Measurements from ENCODE around the gene AARS1.
A peak's percentile ranks its signal among the peaks of the same experiment; 100 is the strongest.
"Not testable (repeated sequence)": the region's sequence is repeated elsewhere in the genome, so short reads cannot be mapped to it uniquely, and the experiment has no call there.

The AARS1 gene

GRCh38 chr16:70271696-70272095 lies 17.6 kb downstream of the AARS1 start:
- no peak for DNase-seq (ENCODE audit: low spot score)

- DNase-seq (ENCODE audit: low spot score), result peak; percentile 52
These were observed 19.1 kb downstream of the AARS1 start for GRCh38 chr16:70270176-70270575.

- DNase-seq (ENCODE audit: low spot score), result no peak
These were observed 19.8 kb downstream of the AARS1 start for GRCh38 chr16:70269471-70269870.

- not testable (repeated sequence) for DNase-seq (ENCODE audit: low spot score)
These were observed 21.4 kb downstream of the AARS1 start for GRCh38 chr16:70267922-70268321.

- DNase-seq (ENCODE audit: low spot score), result peak; percentile 61
These were observed 21.8 kb downstream of the AARS1 start for GRCh38 chr16:70267516-70267915.

GRCh38 chr16:70259903-70260302 lies 29.4 kb downstream of the AARS1 start:
- DNase-seq (ENCODE audit: low spot score), result not testable (repeated sequence)

- no peak for DNase-seq (ENCODE audit: low spot score)
These were observed 30.4 kb downstream of the AARS1 start for GRCh38 chr16:70258946-70259345.

- DNase-seq (ENCODE audit: low spot score), result no peak
These were observed 31.2 kb downstream of the AARS1 start for GRCh38 chr16:70258065-70258464.

GRCh38 chr16:70257391-70257790 lies 31.9 kb downstream of the AARS1 start:
- DNase-seq (ENCODE audit: low spot score), result no peak

- no peak for DNase-seq (ENCODE audit: low spot score)
These were observed 33.7 kb downstream of the AARS1 start for GRCh38 chr16:70255574-70255973.

- DNase-seq (ENCODE audit: low spot score), result no peak
These were observed 34.4 kb downstream of the AARS1 start for GRCh38 chr16:70254965-70255286.

GRCh38 chr16:70254180-70254964 lies 34.9 kb downstream of the AARS1 start:
- DNase-seq (ENCODE audit: low spot score), result peak; percentile 15

GRCh38 chr16:70253291-70254106 lies 35.8 kb downstream of the AARS1 start:
- DNase-seq (ENCODE audit: low spot score), result peak; percentile 50

- DNase-seq (ENCODE audit: low spot score), result peak; percentile 56
These were observed 36.8 kb downstream of the AARS1 start for GRCh38 chr16:70252355-70252988.

- DNase-seq (ENCODE audit: low spot score), result peak; percentile 92
These were observed 37.5 kb downstream of the AARS1 start, which contains the start of gene EXOSC6 for GRCh38 chr16:70251629-70252354. Gene EXOSC6 (minus strand): TSS chr16:70251940. CDS start chr16:70251900, 40 bp downstream.

GRCh38 chr16:70250748-70251628 lies 38.3 kb downstream of the AARS1 start:
- peak; percentile 15 for DNase-seq (ENCODE audit: low spot score)

GRCh38 chr16:70249697-70250096 lies 39.6 kb downstream of the AARS1 start:
- DNase-seq (ENCODE audit: low spot score), result not testable (repeated sequence)

GRCh38 chr16:70238773-70239172 lies 50.5 kb downstream of the AARS1 start:
- DNase-seq (ENCODE audit: low spot score), result not testable (repeated sequence)

GRCh38 chr16:70231831-70232230 lies 57.5 kb downstream of the AARS1 start:
- DNase-seq (ENCODE audit: low spot score), result peak; percentile 56

GRCh38 chr16:70226024-70226423 lies 63.3 kb downstream of the AARS1 start:
- DNase-seq (ENCODE audit: low spot score), result not testable (repeated sequence)

GRCh38 chr16:70225430-70225829 lies 63.9 kb downstream of the AARS1 start:
- DNase-seq (ENCODE audit: low spot score), result not testable (repeated sequence)

Measured in cerebellar cortex (tissue), 1 donor.